GM12875 (cell line): Measurements from ENCODE around the gene TMEM101.
"Not testable (repeated sequence)": the region's sequence is repeated elsewhere in the genome, so short reads cannot be mapped to it uniquely, and the experiment has no call there.

Experiments used
- H3K4me3 ChIP-seq: one replicate; pipeline ENCODE4 v1.5.1; 2011; ENCODE audit warnings: low read depth, low read length, control low read depth
- TF ChIP-seq, protein P1 (sequence below): IDR thresholded peaks from 2 replicates; pipeline ENCODE4 v1.5.1; 2011; ENCODE audit warnings: low read depth, mild to moderate bottlenecking, control low read depth, inconsistent platforms, low read length, moderate library complexity, borderline replicate concordance; ENCODE audit not compliant: insufficient read depth

TMEM101 gene

DNA sequence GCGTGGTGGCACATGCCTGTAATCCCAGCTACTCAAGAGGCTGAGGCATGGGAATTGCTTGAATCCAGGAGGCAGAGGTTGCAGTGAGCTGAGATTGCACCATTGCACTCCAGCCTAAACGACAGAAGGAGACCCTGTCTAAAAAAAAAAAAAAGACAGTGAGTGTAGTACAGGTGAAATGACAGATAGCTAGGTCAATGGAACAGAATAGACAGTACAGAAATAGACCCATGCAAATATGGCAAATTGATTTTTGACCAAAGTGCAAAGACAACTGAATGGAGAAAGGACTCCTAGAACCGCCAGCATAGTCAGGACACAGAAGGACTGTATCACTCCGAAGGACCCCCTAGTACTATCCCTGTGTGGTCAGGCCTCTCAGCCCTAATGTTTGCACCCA is 44.4 kb downstream of the TMEM101 start:
- TF ChIP-seq, protein P1, sequence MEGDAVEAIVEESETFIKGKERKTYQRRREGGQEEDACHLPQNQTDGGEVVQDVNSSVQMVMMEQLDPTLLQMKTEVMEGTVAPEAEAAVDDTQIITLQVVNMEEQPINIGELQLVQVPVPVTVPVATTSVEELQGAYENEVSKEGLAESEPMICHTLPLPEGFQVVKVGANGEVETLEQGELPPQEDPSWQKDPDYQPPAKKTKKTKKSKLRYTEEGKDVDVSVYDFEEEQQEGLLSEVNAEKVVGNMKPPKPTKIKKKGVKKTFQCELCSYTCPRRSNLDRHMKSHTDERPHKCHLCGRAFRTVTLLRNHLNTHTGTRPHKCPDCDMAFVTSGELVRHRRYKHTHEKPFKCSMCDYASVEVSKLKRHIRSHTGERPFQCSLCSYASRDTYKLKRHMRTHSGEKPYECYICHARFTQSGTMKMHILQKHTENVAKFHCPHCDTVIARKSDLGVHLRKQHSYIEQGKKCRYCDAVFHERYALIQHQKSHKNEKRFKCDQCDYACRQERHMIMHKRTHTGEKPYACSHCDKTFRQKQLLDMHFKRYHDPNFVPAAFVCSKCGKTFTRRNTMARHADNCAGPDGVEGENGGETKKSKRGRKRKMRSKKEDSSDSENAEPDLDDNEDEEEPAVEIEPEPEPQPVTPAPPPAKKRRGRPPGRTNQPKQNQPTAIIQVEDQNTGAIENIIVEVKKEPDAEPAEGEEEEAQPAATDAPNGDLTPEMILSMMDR = no peak

DNA sequence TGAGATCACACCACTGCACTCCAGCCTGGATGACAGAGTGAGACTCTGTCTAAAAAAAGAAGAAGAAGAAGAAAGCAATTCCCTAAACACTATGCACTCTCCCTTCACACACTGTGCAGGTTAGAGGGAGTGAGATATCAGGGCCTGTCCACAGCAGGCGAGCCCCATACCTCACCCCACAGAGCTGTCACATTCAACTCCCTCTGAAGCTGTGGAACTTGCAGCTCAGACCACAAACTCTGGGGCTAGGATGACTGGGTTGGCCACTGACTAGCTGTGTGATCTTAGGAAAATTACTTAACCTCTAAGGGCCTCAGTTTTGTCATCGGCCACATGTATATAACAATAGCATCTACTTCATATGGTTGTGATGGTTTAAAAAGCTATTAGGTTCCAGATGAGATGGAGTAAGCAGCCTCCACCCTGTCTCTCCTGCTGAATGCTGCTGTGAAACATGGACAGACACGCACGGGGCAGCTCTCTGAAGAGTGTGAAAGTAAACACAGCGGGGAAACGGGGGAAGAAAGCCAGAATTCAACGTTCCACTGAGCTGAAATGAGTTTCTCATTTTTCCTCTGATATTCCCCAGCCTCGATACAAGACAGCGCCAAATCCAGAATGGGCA is 47.4 kb downstream of the TMEM101 start:
- no peak overlapping the region for H3K4me3 ChIP-seq
- TF ChIP-seq, protein P1 = no peak

More for the DNA sequence above, 44.4 kb downstream of the TMEM101 start:
- no peak overlapping the region for H3K4me3 ChIP-seq

DNA sequence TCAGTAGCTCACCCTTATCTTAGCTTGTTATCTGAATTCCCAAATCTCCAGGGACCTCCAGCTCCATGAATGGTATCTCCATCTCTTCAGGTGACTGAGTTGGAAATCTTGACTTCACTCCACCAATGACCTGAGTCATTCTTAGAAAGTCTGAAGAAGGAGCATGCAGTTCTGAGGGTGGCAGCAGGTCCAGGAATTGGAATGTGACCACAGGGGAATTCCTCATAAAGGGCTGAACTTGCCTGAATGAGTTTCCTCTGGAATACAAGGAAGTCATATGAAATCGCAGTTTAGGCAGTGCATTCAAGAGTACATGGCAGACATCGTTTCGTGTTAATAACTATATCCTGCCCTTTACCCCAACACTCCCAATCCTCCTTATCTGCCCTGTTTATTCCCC is 48.5 kb downstream of the TMEM101 start:
- H3K4me3 ChIP-seq = no peak overlapping the region
- TF ChIP-seq, protein P1 = no peak

DNA sequence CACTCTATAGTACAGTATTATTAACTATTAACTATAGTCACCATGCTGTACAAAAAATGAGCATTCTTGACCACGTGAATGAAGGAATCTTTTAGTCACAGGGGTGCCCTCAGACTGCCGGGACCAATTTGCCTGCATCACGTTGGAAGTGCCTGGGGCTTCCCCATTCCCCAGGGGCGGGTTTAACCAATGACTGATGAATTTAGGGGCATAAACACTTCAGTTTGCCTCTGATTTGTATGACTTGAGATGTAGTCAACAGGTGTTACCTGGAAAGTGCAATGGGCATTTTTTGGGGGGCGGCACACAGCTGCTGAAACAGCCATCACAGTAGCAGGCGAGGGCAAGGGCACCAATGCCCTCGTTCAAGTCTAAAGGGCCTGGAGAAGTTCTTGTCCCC is 52.3 kb downstream of the TMEM101 start:
- TF ChIP-seq, protein P1 = no peak

DNA sequence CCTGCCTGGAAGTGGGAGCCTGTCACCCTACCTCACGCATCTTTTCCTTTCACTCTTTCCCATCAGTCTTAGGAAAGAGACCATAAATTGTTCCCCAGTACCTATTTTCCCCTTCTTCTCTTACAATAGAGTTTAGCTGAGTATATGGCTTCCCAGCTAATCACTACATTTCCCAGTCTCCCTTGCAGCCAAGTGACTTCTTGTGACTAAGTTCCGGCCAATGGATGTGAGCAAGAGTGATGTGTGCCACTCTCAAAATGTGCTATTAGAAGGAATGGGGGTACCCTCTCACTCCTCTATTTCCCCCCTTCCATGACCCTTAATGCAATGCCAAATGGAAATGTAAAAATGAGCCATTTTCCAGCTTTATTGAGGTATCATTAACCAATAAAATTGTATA is 52.8 kb downstream of the TMEM101 start:
- TF ChIP-seq, protein P1 = no peak

More for the DNA sequence above, 52.3 kb downstream of the TMEM101 start:
- no peak overlapping the region for H3K4me3 ChIP-seq

DNA sequence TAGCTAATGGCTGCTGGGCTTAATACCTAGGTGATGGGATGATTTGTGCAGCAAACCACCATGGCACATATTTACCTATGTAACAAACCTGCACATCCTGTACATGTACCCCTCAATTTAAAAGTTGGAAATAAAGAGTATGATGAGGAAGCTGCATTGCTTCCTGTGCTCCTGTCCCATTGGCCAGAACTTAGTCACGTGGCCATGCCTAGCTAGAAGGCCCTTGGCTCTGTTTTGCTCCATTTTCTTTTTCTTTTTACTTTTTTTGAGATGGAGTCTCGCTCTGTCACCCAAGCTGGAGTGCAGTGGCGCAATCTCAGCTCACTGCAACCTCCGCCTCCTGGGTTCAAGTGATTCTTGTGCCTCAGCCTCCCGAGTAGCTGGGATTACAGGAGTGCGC is 53.5 kb downstream of the TMEM101 start:
- H3K4me3 ChIP-seq = not testable (repeated sequence)

More for the DNA sequence above, 52.8 kb downstream of the TMEM101 start:
- no peak overlapping the region for H3K4me3 ChIP-seq
